Measurements from ENCODE around the gene AGRN.

Gene AGRN

GRCh38 chr1:1031659-1032235 is 11.8 kb downstream of the AGRN start:
- TF ChIP-seq, protein P1, sequence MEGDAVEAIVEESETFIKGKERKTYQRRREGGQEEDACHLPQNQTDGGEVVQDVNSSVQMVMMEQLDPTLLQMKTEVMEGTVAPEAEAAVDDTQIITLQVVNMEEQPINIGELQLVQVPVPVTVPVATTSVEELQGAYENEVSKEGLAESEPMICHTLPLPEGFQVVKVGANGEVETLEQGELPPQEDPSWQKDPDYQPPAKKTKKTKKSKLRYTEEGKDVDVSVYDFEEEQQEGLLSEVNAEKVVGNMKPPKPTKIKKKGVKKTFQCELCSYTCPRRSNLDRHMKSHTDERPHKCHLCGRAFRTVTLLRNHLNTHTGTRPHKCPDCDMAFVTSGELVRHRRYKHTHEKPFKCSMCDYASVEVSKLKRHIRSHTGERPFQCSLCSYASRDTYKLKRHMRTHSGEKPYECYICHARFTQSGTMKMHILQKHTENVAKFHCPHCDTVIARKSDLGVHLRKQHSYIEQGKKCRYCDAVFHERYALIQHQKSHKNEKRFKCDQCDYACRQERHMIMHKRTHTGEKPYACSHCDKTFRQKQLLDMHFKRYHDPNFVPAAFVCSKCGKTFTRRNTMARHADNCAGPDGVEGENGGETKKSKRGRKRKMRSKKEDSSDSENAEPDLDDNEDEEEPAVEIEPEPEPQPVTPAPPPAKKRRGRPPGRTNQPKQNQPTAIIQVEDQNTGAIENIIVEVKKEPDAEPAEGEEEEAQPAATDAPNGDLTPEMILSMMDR (IDR thresholded peaks at IDR 0.05; ENCODE audit: insufficient read depth, low read length, poor library complexity, severe bottlenecking): no peak

GRCh38 chr1:1032424-1032823 is 12.5 kb downstream of the AGRN start:
- H3K36me3 ChIP-seq (ENCODE audit: control insufficient read depth, insufficient read depth, low read length): no peaks in the 10 kb centered on the region; the same call in 1 of the 2 replicates
- TF ChIP-seq, protein P1 (IDR thresholded peaks at IDR 0.05; ENCODE audit: insufficient read depth, low read length, poor library complexity, severe bottlenecking): peak; percentile 29
- no peak for DNase-seq (ENCODE audit: extremely low read depth, insufficient read length)
- peak overlapping the region; percentile 44; the same call in 1 of the 2 replicates for H3K4me3 ChIP-seq (replicated peaks; ENCODE audit: low read depth, low read length)
- no peaks in the 10 kb centered on the region for H3K27me3 ChIP-seq (replicated peaks; ENCODE audit: control insufficient read depth, insufficient read depth, low read length)

More at GRCh38 chr1:1031659-1032235, 11.8 kb downstream of the AGRN start:
- no peak overlapping the region for H3K4me3 ChIP-seq (replicated peaks; ENCODE audit: low read depth, low read length)
- H3K27me3 ChIP-seq (replicated peaks; ENCODE audit: control insufficient read depth, insufficient read depth, low read length): no peaks in the 10 kb centered on the region
- no peak for DNase-seq (ENCODE audit: extremely low read depth, insufficient read length)
- H3K36me3 ChIP-seq (ENCODE audit: control insufficient read depth, insufficient read depth, low read length): no peaks in the 10 kb centered on the region; the same call in 1 of the 2 replicates

- Histone ChIP-seq H3K27me3 (replicated peaks; ENCODE audit: control insufficient read depth, insufficient read depth, low read length) (no peaks in the 10 kb centered on the region), H3K36me3 (ENCODE audit: control insufficient read depth, insufficient read depth, low read length) (no peaks in the 10 kb centered on the region), H3K4me3 (replicated peaks; ENCODE audit: low read depth, low read length) (peak overlapping the region; percentile 44)
- TF ChIP-seq, protein P1 (IDR thresholded peaks at IDR 0.05; ENCODE audit: insufficient read depth, low read length, poor library complexity, severe bottlenecking): peak; percentile 87
- DNase-seq (ENCODE audit: extremely low read depth, insufficient read length): peak; percentile 95
Observed at GRCh38 chr1:1033009-1033587, 13.2 kb downstream of the AGRN start.

DNA sequence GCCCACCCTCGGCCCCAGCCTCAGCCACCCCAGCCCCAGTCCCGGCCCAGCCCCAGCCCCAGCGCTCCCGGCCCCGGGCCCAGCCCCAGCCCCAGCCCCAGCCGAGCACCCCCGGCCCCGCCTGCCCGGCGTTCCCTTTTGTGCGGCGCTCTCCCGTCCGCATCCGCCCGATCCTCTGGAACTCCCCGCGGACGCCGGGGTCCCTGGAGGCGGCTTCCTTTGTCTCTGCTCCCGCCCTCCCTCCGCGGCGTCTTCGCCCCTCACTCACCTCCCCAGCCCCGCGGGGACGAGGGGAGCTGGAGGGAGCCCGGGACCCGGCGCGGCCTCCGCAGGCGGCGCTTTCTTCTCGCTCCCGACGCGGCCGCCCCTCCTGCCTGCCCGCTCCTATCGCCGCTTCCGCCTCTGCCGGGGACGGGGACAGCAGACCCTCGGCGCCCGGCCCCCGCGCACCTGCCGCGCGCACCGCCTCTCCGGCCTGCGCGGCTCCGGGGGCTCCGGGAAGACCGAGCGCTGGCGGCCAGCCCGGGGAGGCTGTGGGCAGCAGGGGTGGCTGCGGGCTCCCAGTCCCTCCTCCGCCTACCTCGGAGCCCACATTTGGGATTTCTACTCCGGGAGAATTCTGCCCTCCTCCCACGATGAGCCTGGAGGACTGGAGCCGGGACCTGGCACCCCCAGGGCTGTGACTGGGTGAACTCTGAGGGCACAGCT is 14.0 kb downstream of the AGRN start:
- DNase-seq (ENCODE audit: extremely low read depth, insufficient read length): no peak

GRCh38 chr1:1034439-1034781 is 14.5 kb downstream of the AGRN start:
- Histone ChIP-seq H3K4me3 (replicated peaks; ENCODE audit: low read depth, low read length) (no peak overlapping the region), H3K36me3 (ENCODE audit: control insufficient read depth, insufficient read depth, low read length) (no peaks in the 10 kb centered on the region), H3K27me3 (replicated peaks; ENCODE audit: control insufficient read depth, insufficient read depth, low read length) (no peaks in the 10 kb centered on the region)
- TF ChIP-seq, protein P1 (IDR thresholded peaks at IDR 0.05; ENCODE audit: insufficient read depth, low read length, poor library complexity, severe bottlenecking): no peak
- DNase-seq (ENCODE audit: extremely low read depth, insufficient read length): no peak

More for the DNA sequence above, 14.0 kb downstream of the AGRN start:
- peak overlapping the region; percentile 44 for H3K4me3 ChIP-seq (replicated peaks; ENCODE audit: low read depth, low read length)
- H3K27me3 ChIP-seq (replicated peaks; ENCODE audit: control insufficient read depth, insufficient read depth, low read length): no peaks in the 10 kb centered on the region
- TF ChIP-seq, protein P1 (IDR thresholded peaks at IDR 0.05; ENCODE audit: insufficient read depth, low read length, poor library complexity, severe bottlenecking): no peak
- no peaks in the 10 kb centered on the region for H3K36me3 ChIP-seq (ENCODE audit: control insufficient read depth, insufficient read depth, low read length)

Measured in GM06990 (cell line).